WTC11 (cell line): ENCODE measurements around the gene ARL9. TPM values are rescaled to one million over a fixed set of nuclear protein-coding genes. Genes with fewer than 3 reads are reported as not detected.

Experiments
- ATAC-seq: fragments of 200-7000 bp; cut with Tn5 transposase; 2 replicates; pipeline ENCODE4 v1.10.0; 2021; ENCODE audit warnings: mild to moderate bottlenecking, moderate library complexity
- CTCF ChIA-PET: fragments of 300-600 bp; sonication (Branson Sonifier 250); formaldehyde crosslinking; loops from one replicate; lab custom pipeline; 2021; ENCODE audit warnings: antibody characterized with exemption; lab: Charles Lee
- POLR2A ChIA-PET: fragments of 350-600 bp; sonication (Branson Sonifier 250); formaldehyde crosslinking; loops from one replicate; lab custom pipeline; 2021; ENCODE audit warnings: antibody characterized with exemption; lab: Charles Lee
- DNase-seq: peaks from one replicate; pipeline ENCODE4 v3.0.0; 2021; ENCODE audit warnings: low spot score
- H3K27ac Mint-ChIP-seq: 2 replicates; pipeline ENCODE4 v1.8.0; 2021; ENCODE audit warnings: mixed read lengths
- H3K27me3 Mint-ChIP-seq: 2 replicates; pipeline ENCODE4 v1.8.0; 2021; ENCODE audit warnings: low read depth, mild to moderate bottlenecking, moderate library complexity, mixed read lengths
- H3K36me3 Mint-ChIP-seq: 2 replicates; pipeline ENCODE4 v1.8.0; 2021; ENCODE audit warnings: mixed read lengths
- H3K4me1 Mint-ChIP-seq: 2 replicates; pipeline ENCODE4 v1.8.0; 2022; ENCODE audit warnings: mixed read lengths
- H3K4me3 Mint-ChIP-seq: 2 replicates; pipeline ENCODE4 v1.8.0; 2021; ENCODE audit warnings: mild to moderate bottlenecking, moderate library complexity, mixed read lengths
- H3K9me3 Mint-ChIP-seq: 2 replicates; pipeline ENCODE4 v1.8.0; 2021; ENCODE audit warnings: mixed read lengths
- CTCF ChIP-seq: fragments of 200-600 bp; IDR thresholded peaks from 2 replicates; pipeline ENCODE4 v1.8.0; 2022; ENCODE audit warnings: antibody characterized with exemption
- ELF4 ChIP-seq: sonication (generic); formaldehyde crosslinking; IDR thresholded peaks from 2 replicates; pipeline ENCODE4 v1.8.1; 2022; ENCODE audit warnings: low read depth, mild to moderate bottlenecking, moderate library complexity, missing genetic modification reagents
- FOXP4 ChIP-seq: sonication (generic); formaldehyde crosslinking; IDR thresholded peaks from 2 replicates; pipeline ENCODE4 v1.8.0; 2022; ENCODE audit warnings: mild to moderate bottlenecking, missing genetic modification reagents
- GTF2I ChIP-seq: fragments of 250-450 bp; sonication (Bioruptor Pico); conservative IDR thresholded peaks from 2 replicates; pipeline ENCODE4 v1.4.0; 2021; ENCODE audit warnings: mild to moderate bottlenecking
- MYBL2 ChIP-seq: sonication (generic); formaldehyde crosslinking; IDR thresholded peaks from 2 replicates; pipeline ENCODE4 v1.8.1; 2023; ENCODE audit warnings: mild to moderate bottlenecking, moderate library complexity, missing genetic modification reagents
- PRRX2 ChIP-seq: fragments of 250-450 bp; sonication (Bioruptor Pico); IDR thresholded peaks from 2 replicates; pipeline ENCODE4 v1.8.0; 2021; ENCODE audit warnings: mild to moderate bottlenecking
- SOX15 ChIP-seq: fragments of 250-450 bp; sonication (Bioruptor Pico); IDR thresholded peaks from 2 replicates; pipeline ENCODE4 v1.9.0; 2021; ENCODE audit warnings: mild to moderate bottlenecking
- STAT6 ChIP-seq: sonication (generic); formaldehyde crosslinking; conservative IDR thresholded peaks from 2 replicates; pipeline ENCODE4 v1.8.1; 2023; ENCODE audit warnings: mild to moderate bottlenecking, low read depth, missing genetic modification reagents, moderate library complexity
- ZBTB21 ChIP-seq: sonication (generic); formaldehyde crosslinking; IDR thresholded peaks from 2 replicates; pipeline ENCODE4 v1.8.1; 2023; ENCODE audit warnings: mild to moderate bottlenecking, missing genetic modification reagents, borderline replicate concordance
- ZNF396 ChIP-seq: fragments of 250-450 bp; sonication (Bioruptor Pico); IDR thresholded peaks from 2 replicates; pipeline ENCODE4 v1.8.0; 2021; ENCODE audit warnings: mild to moderate bottlenecking, moderate library complexity, borderline replicate concordance
- ZNF423 ChIP-seq: fragments of 250-450 bp; sonication (Bioruptor Pico); IDR thresholded peaks from 2 replicates; pipeline ENCODE4 v2.1.2; 2022; ENCODE audit warnings: mild to moderate bottlenecking, moderate library complexity
- ZSCAN18 ChIP-seq: fragments of 250-450 bp; sonication (Bioruptor Pico); IDR thresholded peaks from 2 replicates; pipeline ENCODE4 v2.1.2; 2022; ENCODE audit warnings: mild to moderate bottlenecking, moderate library complexity
- total RNA-seq: library from RNA; stranded (reverse); gene quantifications from 3 replicates; pipeline ENCODE4 v1.2.3, GENCODE V29; 2021
- TF ChIP-seq, protein P1 (sequence below): sonication (generic); formaldehyde crosslinking; IDR thresholded peaks from 2 replicates; pipeline ENCODE4 v1.8.0; 2023; ENCODE audit warnings: missing genetic modification reagents
- TF ChIP-seq, protein P2 (sequence below): sonication (generic); formaldehyde crosslinking; IDR thresholded peaks from 2 replicates; pipeline ENCODE4 v1.8.1; 2023; ENCODE audit warnings: mild to moderate bottlenecking, missing genetic modification reagents
- TF ChIP-seq, protein P3 (sequence below): sonication (generic); formaldehyde crosslinking; IDR thresholded peaks from 2 replicates; pipeline ENCODE4 v1.8.1; 2023; ENCODE audit warnings: mild to moderate bottlenecking, missing genetic modification reagents, moderate library complexity
- TF ChIP-seq, protein P4 (sequence below): sonication (generic); formaldehyde crosslinking; IDR thresholded peaks from 2 replicates; pipeline ENCODE4 v1.8.1; 2022; ENCODE audit warnings: mild to moderate bottlenecking, moderate library complexity, missing genetic modification reagents

ARL9 gene
- total RNA-seq, 1 experiment from 2014 or later: 0.48 TPM

- ATAC-seq: no peak
- no peaks in the 10 kb centered on the region for H3K9me3 Mint-ChIP-seq
- no peak for DNase-seq
- H3K4me1 Mint-ChIP-seq: no peaks in the 10 kb centered on the region
- CTCF ChIA-PET: no interaction called here
- peaks cover 10% of the 10 kb centered on the region for H3K27me3 Mint-ChIP-seq
- no peaks in the 10 kb centered on the region for H3K36me3 Mint-ChIP-seq
- TF ChIP-seq ZNF423 (CRISPR knock-in tag): no peak
- TF ChIP-seq, protein P1, sequence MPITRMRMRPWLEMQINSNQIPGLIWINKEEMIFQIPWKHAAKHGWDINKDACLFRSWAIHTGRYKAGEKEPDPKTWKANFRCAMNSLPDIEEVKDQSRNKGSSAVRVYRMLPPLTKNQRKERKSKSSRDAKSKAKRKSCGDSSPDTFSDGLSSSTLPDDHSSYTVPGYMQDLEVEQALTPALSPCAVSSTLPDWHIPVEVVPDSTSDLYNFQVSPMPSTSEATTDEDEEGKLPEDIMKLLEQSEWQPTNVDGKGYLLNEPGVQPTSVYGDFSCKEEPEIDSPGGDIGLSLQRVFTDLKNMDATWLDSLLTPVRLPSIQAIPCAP (CRISPR knock-in tag): no peak
- TF ChIP-seq, protein P2, sequence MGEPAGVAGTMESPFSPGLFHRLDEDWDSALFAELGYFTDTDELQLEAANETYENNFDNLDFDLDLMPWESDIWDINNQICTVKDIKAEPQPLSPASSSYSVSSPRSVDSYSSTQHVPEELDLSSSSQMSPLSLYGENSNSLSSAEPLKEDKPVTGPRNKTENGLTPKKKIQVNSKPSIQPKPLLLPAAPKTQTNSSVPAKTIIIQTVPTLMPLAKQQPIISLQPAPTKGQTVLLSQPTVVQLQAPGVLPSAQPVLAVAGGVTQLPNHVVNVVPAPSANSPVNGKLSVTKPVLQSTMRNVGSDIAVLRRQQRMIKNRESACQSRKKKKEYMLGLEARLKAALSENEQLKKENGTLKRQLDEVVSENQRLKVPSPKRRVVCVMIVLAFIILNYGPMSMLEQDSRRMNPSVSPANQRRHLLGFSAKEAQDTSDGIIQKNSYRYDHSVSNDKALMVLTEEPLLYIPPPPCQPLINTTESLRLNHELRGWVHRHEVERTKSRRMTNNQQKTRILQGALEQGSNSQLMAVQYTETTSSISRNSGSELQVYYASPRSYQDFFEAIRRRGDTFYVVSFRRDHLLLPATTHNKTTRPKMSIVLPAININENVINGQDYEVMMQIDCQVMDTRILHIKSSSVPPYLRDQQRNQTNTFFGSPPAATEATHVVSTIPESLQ (CRISPR knock-in tag): no peak
- no peak for TF ChIP-seq SOX15
- TF ChIP-seq MYBL2: no peak
- no peak for TF ChIP-seq GTF2I (CRISPR knock-in tag)
- TF ChIP-seq CTCF: no peak
- TF ChIP-seq ELF4 (CRISPR knock-in tag): no peak
- no peak for TF ChIP-seq STAT6 (CRISPR knock-in tag)
- TF ChIP-seq, all 79 proteins: peak for 0
- POLR2A ChIA-PET: no interaction called here
- Mint-ChIP-seq H3K4me3 (no peak overlapping the region), H3K27ac (no peak overlapping the region)
These were observed 31.6 kb downstream of the ARL9 start for GRCh38 chr4:56537147-56537546.

- Mint-ChIP-seq H3K27ac (no peak overlapping the region), H3K27me3 (peaks cover 36% of the 10 kb centered on the region), H3K9me3 (no peaks in the 10 kb centered on the region), H3K4me3 (no peak overlapping the region), H3K36me3 (no peaks in the 10 kb centered on the region), H3K4me1 (peaks cover 4% of the 10 kb centered on the region; the same call in 1 of the 2 replicates)
- ATAC-seq: no peak
- ChIA-PET POLR2A (no interaction called here), CTCF (no interaction called here)
- no peak for DNase-seq
- no peak for TF ChIP-seq MYBL2
- TF ChIP-seq, protein P3, sequence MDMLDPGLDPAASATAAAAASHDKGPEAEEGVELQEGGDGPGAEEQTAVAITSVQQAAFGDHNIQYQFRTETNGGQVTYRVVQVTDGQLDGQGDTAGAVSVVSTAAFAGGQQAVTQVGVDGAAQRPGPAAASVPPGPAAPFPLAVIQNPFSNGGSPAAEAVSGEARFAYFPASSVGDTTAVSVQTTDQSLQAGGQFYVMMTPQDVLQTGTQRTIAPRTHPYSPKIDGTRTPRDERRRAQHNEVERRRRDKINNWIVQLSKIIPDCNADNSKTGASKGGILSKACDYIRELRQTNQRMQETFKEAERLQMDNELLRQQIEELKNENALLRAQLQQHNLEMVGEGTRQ (CRISPR knock-in tag): no peak
- no peak for TF ChIP-seq ZSCAN18 (CRISPR knock-in tag)
- no peak for TF ChIP-seq ZBTB21 (CRISPR knock-in tag)
- TF ChIP-seq, protein P4, sequence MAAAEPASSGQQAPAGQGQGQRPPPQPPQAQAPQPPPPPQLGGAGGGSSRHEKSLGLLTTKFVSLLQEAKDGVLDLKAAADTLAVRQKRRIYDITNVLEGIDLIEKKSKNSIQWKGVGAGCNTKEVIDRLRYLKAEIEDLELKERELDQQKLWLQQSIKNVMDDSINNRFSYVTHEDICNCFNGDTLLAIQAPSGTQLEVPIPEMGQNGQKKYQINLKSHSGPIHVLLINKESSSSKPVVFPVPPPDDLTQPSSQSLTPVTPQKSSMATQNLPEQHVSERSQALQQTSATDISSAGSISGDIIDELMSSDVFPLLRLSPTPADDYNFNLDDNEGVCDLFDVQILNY (CRISPR knock-in tag): no peak
- TF ChIP-seq STAT6 (CRISPR knock-in tag): no peak
- no peak for TF ChIP-seq PRRX2 (CRISPR knock-in tag)
- TF ChIP-seq, protein P2 (CRISPR knock-in tag): no peak
- TF ChIP-seq FOXP4 (CRISPR knock-in tag): no peak
- TF ChIP-seq ZNF396 (CRISPR knock-in tag): no peak
These were observed 35.2 kb downstream of the ARL9 start for GRCh38 chr4:56540826-56541225.
